ENCODE data around the gene AMIGO2.

GRCh38 chr12:47067176-47067575 lies 12.6 kb downstream of the AMIGO2 start:
- TF ChIP-seq CTCF (IDR thresholded peaks at IDR 0.05) (no peak), POLR2A (IDR thresholded peaks at IDR 0.05) (no peak)

Measured in lower leg skin (tissue), 3 donors.